IMR-90 (cell line): ENCODE data around the gene MID1. TPM values are rescaled to one million over a fixed set of nuclear protein-coding genes. Genes with fewer than 3 reads are reported as not detected.

ENCODE experiments used
- ATAC-seq: fragments of 200-7000 bp; cut with Tn5 transposase; 2 replicates; pipeline ENCODE4 v1.9.1; 2020; ENCODE audit warnings: low read depth, mild to moderate bottlenecking, moderate library complexity
- BruUV-seq: library from RNA; stranded (reverse); fragments of 400-500 nt; replicated peaks from 2 replicates; lab custom pipeline; 2021; lab: Mats Ljungman, UMichigan
- CTCF ChIA-PET: fragments of 300-600 bp; formaldehyde crosslinking; extraction: SDS; loops from one replicate; lab custom pipeline; 2021; ENCODE audit warnings: antibody characterized with exemption; lab: Yijun Ruan, JAX
- POLR2A ChIA-PET: fragments of 300-600 bp; sonication (Branson Sonifier 250); formaldehyde crosslinking; loops from one replicate; lab custom pipeline; 2022; ENCODE audit warnings: antibody characterized with exemption; ENCODE audit not compliant: unreplicated experiment; lab: Charles Lee
- DNase-seq: peaks from one replicate; pipeline ENCODE4 v3.0.0; 2013
- H2AFZ ChIP-seq: replicated peaks from 2 replicates; pipeline ENCODE3; 2013; ENCODE audit warnings: low read length, mild to moderate bottlenecking; ENCODE audit not compliant: poor library complexity
- H2AK5ac ChIP-seq: 2 replicates; pipeline ENCODE4 v1.6.1; 2013; ENCODE audit warnings: low read depth, low read length, inconsistent platforms
- H2AK9ac ChIP-seq: replicated peaks from 2 replicates; pipeline ENCODE3; 2013; ENCODE audit warnings: mild to moderate bottlenecking, low read depth, low read length, moderate library complexity; ENCODE audit not compliant: poor library complexity
- H2BK120ac ChIP-seq: 2 replicates; pipeline ENCODE4 v1.6.1; 2013; ENCODE audit warnings: low read depth, low read length, inconsistent platforms
- H2BK15ac ChIP-seq: 3 replicates; pipeline ENCODE4 v1.6.1; 2013; ENCODE audit warnings: low read depth, low read length, inconsistent platforms
- H2BK20ac ChIP-seq: 2 replicates; pipeline ENCODE4 v1.6.1; 2013; ENCODE audit warnings: low read depth, mild to moderate bottlenecking, inconsistent platforms, low read length, moderate library complexity
- H2BK5ac ChIP-seq: 2 replicates; pipeline ENCODE4 v1.6.1; 2013; ENCODE audit warnings: mild to moderate bottlenecking, low read depth, low read length, inconsistent platforms; ENCODE audit not compliant: poor library complexity, severe bottlenecking
- H3K14ac ChIP-seq: replicated peaks from 2 replicates; pipeline ENCODE4 v1.6.1; 2013; ENCODE audit warnings: low read depth, low read length, inconsistent platforms
- H3K18ac ChIP-seq: 2 replicates; pipeline ENCODE4 v1.6.1; 2013; ENCODE audit warnings: low read depth, low read length, control low read depth
- H3K23ac ChIP-seq: 2 replicates; pipeline ENCODE4 v1.6.1; 2013; ENCODE audit warnings: low read depth, low read length, inconsistent platforms
- H3K27ac ChIP-seq: 2 replicates; pipeline ENCODE4 v1.5.1; 2013; ENCODE audit warnings: mild to moderate bottlenecking, control low read depth, low read length; ENCODE audit not compliant: insufficient read depth
- H3K27me3 ChIP-seq: 2 replicates; pipeline ENCODE4 v1.6.1; 2013; ENCODE audit warnings: low read length; ENCODE audit not compliant: control insufficient read depth, insufficient read depth
- H3K36me3 ChIP-seq: 2 replicates; pipeline ENCODE4 v1.6.1; 2013; ENCODE audit warnings: low read length, mixed read lengths; ENCODE audit not compliant: control insufficient read depth, insufficient read depth
- H3K4ac ChIP-seq: 2 replicates; pipeline ENCODE4 v1.6.1; 2013; ENCODE audit warnings: low read depth, low read length, inconsistent platforms
- H3K4me1 ChIP-seq: 2 replicates; pipeline ENCODE4 v1.6.1; 2013; ENCODE audit warnings: low read length, mixed read lengths; ENCODE audit not compliant: control insufficient read depth, insufficient read depth
- H3K4me2 ChIP-seq: 2 replicates; pipeline ENCODE4 v1.6.1; 2013; ENCODE audit warnings: low read depth, mild to moderate bottlenecking, control low read depth, low read length, moderate library complexity
- H3K4me3 ChIP-seq: 2 replicates; pipeline ENCODE4 v1.5.1; 2013; ENCODE audit warnings: low read depth, mild to moderate bottlenecking, control low read depth, low read length, moderate library complexity; ENCODE audit not compliant: insufficient read depth
- H3K56ac ChIP-seq: 2 replicates; pipeline ENCODE4 v1.6.1; 2013; ENCODE audit warnings: low read length, inconsistent platforms; ENCODE audit not compliant: insufficient read depth; ENCODE audit errors: extremely low read depth
- H3K79me1 ChIP-seq, 2 experiments: 2 replicates each; pipeline ENCODE4 v1.6.1; 2013; ENCODE audit warnings: low read length in 2 of 2, inconsistent platforms in 1 of 2, low read depth in 1 of 2
- H3K9ac ChIP-seq: 2 replicates; pipeline ENCODE4 v1.6.1; 2013; ENCODE audit warnings: low read depth, low read length, control low read depth
- H3K9me1 ChIP-seq: 2 replicates; pipeline ENCODE4 v1.6.1; 2013; ENCODE audit warnings: low read length, inconsistent platforms; ENCODE audit not compliant: insufficient read depth
- H3K9me3 ChIP-seq: 2 replicates; pipeline ENCODE4 v1.6.1; 2013; ENCODE audit warnings: low read length; ENCODE audit not compliant: control insufficient read depth, insufficient read depth
- H4K20me1 ChIP-seq: 2 replicates; pipeline ENCODE4 v1.6.1; 2013; ENCODE audit warnings: low read length, inconsistent platforms; ENCODE audit not compliant: insufficient read depth
- H4K5ac ChIP-seq: 2 replicates; pipeline ENCODE4 v1.6.1; 2013; ENCODE audit warnings: mild to moderate bottlenecking, low read depth, low read length, control low read depth
- H4K8ac ChIP-seq, 2 experiments: 2 replicates each; pipeline ENCODE4 v1.6.1; 2013; ENCODE audit warnings: low read depth in 2 of 2, low read length in 2 of 2, control low read depth in 1 of 2, inconsistent platforms in 1 of 2
- H4K91ac ChIP-seq: 2 replicates; pipeline ENCODE4 v1.6.1; 2013; ENCODE audit warnings: low read depth, low read length, inconsistent platforms; ENCODE audit not compliant: insufficient read depth
- CHD1 ChIP-seq: IDR thresholded peaks from 2 replicates; pipeline ENCODE4 v1.6.1; 2012; ENCODE audit warnings: low read depth, low read length, improper control_type of control experiment
- NFE2L2 ChIP-seq: fragments of 150-350 bp; IDR thresholded peaks from 2 replicates; pipeline ENCODE4 v1.6.1; 2016; ENCODE audit warnings: low read depth, mild to moderate bottlenecking, low read length
- RAD21 ChIP-seq: IDR thresholded peaks from 2 replicates; pipeline ENCODE4 v1.6.1; 2012; ENCODE audit warnings: low read length, improper control_type of control experiment
- WGBS, 2 experiments: methylation state at CpG; one replicate each; pipeline versions ENCODE4 v1.1.5 to v1.1.7; 2013; ENCODE audit warnings: missing lambda C conversion rate in 2 of 2; ENCODE audit not compliant: insufficient read length in 1 of 2; ENCODE audit errors: extremely low coverage in 2 of 2; 5-methylcytosine and 5-hydroxymethylcytosine counted together
- dilution Hi-C: fragments of 300-500 bp; cut with HindIII; formaldehyde crosslinking; loops from one replicate; pipeline ENCODE4 v1.14.3; 2018; ENCODE audit warnings: low sequenced_read_pairs; ENCODE audit not compliant: unreplicated experiment
- in situ Hi-C: fragments of 300-500 bp; cut with MboI; formaldehyde crosslinking; loops from 3 replicates; pipeline ENCODE4 v1.14.3; 2019; ENCODE audit warnings: low sequenced_read_pairs, inconsistent platforms, mixed read lengths
- intact Hi-C: fragments of 100-400 bp; cut with micrococcal nuclease; formaldehyde crosslinking; loops from 2 replicates; pipeline ENCODE4 v1.10.0; 2022
- polyA plus RNA-seq, 3 experiments: library from polyadenylated mRNA; depleted of rRNA; stranded (reverse); fragments of >200 nt; gene quantifications; 2 replicates each; pipeline ENCODE4 v1.2.3, GENCODE V29; 2012; ENCODE audit warnings: low replicate concordance in 1 of 3
- total RNA-seq: library from RNA; depleted of rRNA; stranded (reverse); fragments of >200 nt; gene quantifications from 2 replicates; pipeline ENCODE4 v1.2.3, GENCODE V29; 2012
- TF ChIP-seq, protein P1 (sequence below): conservative IDR thresholded peaks from 2 replicates; pipeline ENCODE4 v1.5.1; 2012; ENCODE audit warnings: mild to moderate bottlenecking, low read depth, low read length, improper control_type of control experiment
- TF ChIP-seq, protein P2 (sequence below): fragments of 150-350 bp; IDR thresholded peaks from 2 replicates; pipeline ENCODE4 v1.6.1; 2017; ENCODE audit warnings: mild to moderate bottlenecking, antibody characterized with exemption, low read length, low read depth

MID1 gene
- total and polyA plus RNA-seq, 2 of the 4 experiments (the other 2 are of a cell fraction) = 37.2 to 106 TPM

DNA sequence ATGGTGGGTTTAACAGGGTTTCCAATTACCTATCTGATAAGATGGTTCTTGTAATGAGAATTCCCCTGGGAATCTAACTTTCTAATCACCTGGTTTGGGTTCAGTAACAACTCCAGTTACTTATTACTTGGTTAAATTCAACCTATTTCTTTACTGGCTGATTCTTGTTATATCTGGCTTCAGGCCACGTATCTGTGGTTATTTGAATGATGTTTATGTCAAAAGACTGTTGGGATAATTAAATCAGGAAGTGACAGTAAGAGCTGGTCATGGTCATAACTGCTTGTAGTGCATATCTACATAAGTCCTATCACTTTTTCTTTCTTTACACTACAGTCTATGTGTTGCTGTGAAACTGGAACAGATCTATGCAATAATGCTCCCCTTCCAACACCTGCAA lies 108.1 kb downstream of the MID1 start:
- H4K8ac ChIP-seq = no peak overlapping the region
- H3K4ac ChIP-seq = no peak overlapping the region
- ChIA-PET POLR2A (no interaction called here), CTCF (interaction anchor here (0.7 kb wide), 1 partner anchor 17 kb away, joined by 3 read pairs; no protein-coding TSS in a partner anchor)
- H3K9ac ChIP-seq = no peak overlapping the region
- no peak overlapping the region for H3K27ac ChIP-seq
- H2AFZ ChIP-seq = no peak overlapping the region
- H4K5ac ChIP-seq = no peak overlapping the region
- no CpG with 5 or more reads among the region's 1 CpG for WGBS, 2 experiments
- H2BK15ac ChIP-seq = no peak overlapping the region
- H2BK5ac ChIP-seq = no peak overlapping the region
- no TSS peak for BruUV-seq
- H2AK9ac ChIP-seq = no peak overlapping the region
- no peak overlapping the region for H3K56ac ChIP-seq
- no peak overlapping the region for H4K91ac ChIP-seq
- H3K27me3 ChIP-seq = no peaks in the 10 kb centered on the region
- peaks cover 4% of the 10 kb centered on the region for H3K4me1 ChIP-seq
- peaks cover under 1 to 4% of the 10 kb centered on the region in 2 experiments; a peak in 3 of 4 replicates for H3K79me1 ChIP-seq
- H3K9me3 ChIP-seq = no peaks in the 10 kb centered on the region
- in situ Hi-C loops (no loop called here), dilution Hi-C loops (no loop called here), intact Hi-C loops (no loop called here)
- no peak for TF ChIP-seq NFE2L2
- TF ChIP-seq, protein P1, sequence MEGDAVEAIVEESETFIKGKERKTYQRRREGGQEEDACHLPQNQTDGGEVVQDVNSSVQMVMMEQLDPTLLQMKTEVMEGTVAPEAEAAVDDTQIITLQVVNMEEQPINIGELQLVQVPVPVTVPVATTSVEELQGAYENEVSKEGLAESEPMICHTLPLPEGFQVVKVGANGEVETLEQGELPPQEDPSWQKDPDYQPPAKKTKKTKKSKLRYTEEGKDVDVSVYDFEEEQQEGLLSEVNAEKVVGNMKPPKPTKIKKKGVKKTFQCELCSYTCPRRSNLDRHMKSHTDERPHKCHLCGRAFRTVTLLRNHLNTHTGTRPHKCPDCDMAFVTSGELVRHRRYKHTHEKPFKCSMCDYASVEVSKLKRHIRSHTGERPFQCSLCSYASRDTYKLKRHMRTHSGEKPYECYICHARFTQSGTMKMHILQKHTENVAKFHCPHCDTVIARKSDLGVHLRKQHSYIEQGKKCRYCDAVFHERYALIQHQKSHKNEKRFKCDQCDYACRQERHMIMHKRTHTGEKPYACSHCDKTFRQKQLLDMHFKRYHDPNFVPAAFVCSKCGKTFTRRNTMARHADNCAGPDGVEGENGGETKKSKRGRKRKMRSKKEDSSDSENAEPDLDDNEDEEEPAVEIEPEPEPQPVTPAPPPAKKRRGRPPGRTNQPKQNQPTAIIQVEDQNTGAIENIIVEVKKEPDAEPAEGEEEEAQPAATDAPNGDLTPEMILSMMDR = no peak
- no peak for TF ChIP-seq CHD1
- TF ChIP-seq, protein P2, sequence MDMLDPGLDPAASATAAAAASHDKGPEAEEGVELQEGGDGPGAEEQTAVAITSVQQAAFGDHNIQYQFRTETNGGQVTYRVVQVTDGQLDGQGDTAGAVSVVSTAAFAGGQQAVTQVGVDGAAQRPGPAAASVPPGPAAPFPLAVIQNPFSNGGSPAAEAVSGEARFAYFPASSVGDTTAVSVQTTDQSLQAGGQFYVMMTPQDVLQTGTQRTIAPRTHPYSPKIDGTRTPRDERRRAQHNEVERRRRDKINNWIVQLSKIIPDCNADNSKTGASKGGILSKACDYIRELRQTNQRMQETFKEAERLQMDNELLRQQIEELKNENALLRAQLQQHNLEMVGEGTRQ = no peak
- no peak for TF ChIP-seq RAD21
- H2BK20ac ChIP-seq = no peak overlapping the region
- no peak overlapping the region for H2BK120ac ChIP-seq
- H3K36me3 ChIP-seq = no peaks in the 10 kb centered on the region
- no peak overlapping the region for H3K4me2 ChIP-seq
- no peak overlapping the region for H3K14ac ChIP-seq
- DNase-seq (peak; percentile 58), ATAC-seq (no peak)
- H3K9me1 ChIP-seq = peaks cover 2% of the 10 kb centered on the region; the same call in 1 of the 2 replicates
- no peak overlapping the region for H2AK5ac ChIP-seq
- no peak overlapping the region for H3K4me3 ChIP-seq
- no peak overlapping the region for H3K23ac ChIP-seq
- no peak overlapping the region for H3K18ac ChIP-seq
- H4K20me1 ChIP-seq = no peaks in the 10 kb centered on the region
